ENCODE data around the gene RAB1A. TPM values are rescaled to one million over a fixed set of nuclear protein-coding genes. Genes with fewer than 3 reads are reported as not detected.
"Not testable (repeated sequence)": the region's sequence is repeated elsewhere in the genome, so short reads cannot be mapped to it uniquely, and the experiment has no call there.

The RAB1A gene
- total RNA-seq, 1 experiment from 2014 or later, result 89.7 TPM

DNA sequence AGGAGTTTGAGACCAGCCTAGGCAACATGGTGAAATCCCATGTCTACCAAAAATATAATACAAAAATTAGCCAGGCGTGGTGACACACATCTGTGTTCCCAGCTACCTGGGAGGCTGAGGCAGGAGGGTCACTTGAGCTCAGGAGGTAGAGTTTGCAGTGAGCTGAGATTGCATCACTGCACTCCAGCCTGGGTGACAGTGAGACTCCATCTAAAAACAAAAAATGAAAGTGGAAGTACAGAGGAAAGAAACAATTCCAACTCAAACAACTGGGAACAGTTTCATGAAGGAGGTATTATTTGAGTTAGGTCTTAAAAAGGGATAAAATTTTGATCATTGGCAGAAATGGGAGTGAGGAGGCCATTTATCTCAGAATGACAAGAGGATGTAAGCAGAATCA lies 6.3 kb upstream of the RAB1A start:
- no peak for DNase-seq (ENCODE audit: low read depth)

GRCh38 chr2:65134158-65134557 lies 4.3 kb upstream of the RAB1A start:
- DNase-seq (ENCODE audit: low read depth), result no peak

DNA sequence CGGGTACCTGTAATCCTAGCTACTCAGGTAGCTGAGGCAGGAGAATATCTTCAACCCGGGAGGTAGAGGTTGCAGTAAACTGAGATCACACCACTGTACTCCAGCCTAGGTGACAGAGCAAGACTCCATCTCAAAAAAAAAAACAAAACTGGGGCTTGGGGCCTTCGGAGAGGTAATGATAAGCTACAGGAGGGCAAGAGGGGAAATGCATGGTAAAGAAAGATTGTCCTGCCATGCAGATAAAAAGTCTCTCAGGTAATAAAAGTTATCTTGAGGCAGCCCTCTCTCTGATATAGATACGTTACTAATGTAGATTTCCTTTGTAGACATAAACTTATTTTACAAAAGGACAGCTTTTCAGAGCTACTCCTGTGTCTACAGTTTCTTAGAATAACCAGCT lies 3.7 kb upstream of the RAB1A start:
- no peak for DNase-seq (ENCODE audit: low read depth)

DNA sequence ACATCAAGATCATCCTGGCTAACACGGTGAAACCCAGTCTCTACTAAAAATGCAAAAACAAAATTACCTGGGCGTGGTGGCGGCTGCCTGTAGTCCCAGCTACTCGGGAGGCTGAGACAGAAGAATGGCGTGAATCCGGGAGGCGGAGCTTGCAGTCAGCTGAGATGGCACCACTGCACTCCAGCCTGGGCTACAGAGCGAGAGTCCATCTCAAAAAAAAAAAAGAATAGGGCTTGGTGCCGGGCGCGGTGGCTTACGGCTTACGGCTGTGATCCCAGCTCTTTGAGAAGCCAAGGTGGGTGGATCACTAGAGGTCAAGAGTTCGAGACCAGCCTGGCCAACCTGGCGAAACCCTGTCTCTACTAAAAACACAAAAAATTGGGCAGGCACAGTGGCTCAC lies 3.0 kb upstream of the RAB1A start:
- DNase-seq (ENCODE audit: low read depth), result not testable (repeated sequence)

DNA sequence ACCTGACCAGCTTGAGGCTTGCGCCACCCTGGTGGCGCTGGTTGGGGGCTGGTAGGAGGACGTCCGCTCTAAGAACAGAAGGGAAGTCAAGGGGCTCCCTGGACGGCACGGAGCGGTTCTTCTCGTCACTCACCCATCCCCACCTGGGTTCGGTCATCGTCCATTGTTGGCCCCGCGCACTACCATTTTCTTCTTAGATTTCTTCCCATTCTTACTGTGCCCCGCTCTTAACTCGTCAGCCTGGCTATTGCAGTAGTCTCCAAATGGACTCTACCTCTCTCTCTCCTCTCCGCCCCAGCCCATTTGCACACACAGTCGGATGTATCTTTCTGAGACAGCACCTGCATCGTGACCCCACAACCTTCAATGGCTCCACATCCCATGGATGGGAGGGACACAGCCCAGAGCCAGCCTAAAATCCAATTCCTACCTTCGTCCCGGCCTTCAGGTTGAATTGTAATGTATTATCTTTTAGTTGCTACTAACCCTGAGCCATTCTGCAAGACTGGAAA lies 814 bp upstream of the RAB1A start:
- no peak for DNase-seq (ENCODE audit: low read depth)

DNA sequence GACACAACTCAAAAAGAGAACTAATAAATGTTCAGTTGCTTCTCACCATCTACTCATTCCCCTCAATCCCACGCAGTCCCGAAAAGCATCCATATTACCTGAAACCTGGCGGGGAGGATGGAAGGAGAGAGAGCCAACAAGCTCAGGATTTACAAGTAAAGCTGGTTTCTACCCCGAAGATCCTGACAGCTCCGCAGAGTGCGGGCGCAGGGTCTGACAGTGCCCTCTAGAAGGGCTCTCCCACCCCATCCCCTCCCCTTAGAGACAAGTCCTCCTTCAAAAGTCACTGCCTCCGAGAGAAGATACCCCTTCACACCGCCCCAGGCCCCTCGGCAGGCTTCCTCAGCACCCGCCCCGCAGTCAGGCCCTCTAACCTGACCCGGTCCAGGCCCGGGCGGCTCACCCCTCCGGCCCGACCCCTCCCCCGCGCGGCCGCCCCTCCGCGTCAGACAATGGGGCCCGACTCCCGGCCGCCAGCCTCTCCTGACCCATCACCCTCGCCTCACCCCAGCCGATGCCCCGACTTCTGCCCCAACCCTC lies 550 bp downstream of the RAB1A start:
- no peak for DNase-seq (ENCODE audit: low read depth)

DNA sequence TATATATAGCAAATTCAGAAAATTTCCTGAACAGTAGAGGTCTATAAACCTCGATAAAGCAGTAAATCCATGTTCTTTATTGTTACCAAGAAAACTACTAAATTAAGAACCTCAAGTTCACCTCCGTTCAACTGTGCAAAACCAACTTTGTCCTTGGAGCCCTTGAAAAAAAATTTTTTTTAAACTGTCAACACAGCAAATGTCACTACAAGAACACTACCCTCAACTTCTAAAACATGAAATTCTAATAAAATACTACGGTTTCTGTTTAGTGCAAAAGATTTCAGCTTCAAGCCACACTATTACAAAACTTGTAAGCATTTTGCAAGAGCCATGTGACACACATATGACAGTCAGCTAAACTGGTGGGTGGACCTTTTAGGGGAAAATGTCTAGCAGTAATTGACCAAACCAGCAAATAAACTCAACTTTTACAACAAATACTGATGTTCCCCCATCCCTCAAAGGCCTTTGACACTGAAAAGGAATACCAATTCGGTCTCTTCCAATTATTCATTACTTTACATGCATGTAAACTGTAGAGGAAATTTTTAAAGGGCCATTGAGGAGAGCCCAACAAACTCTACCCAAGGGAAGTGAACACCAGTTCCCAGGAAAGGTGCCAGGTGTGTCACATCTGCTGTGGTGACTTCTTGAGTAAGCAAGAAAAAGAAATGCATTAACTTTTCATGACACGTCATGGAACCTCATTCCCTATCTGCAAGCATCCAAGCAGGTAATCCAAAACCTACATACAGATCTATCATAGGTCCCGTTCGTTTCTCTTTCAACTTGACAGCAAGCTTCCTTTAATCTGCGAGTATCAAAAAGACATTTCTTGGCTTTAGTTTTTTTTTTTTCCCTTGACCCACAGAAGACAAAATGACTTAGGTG lies 1.4 kb downstream of the RAB1A start:
- DNase-seq (ENCODE audit: low read depth), result peak; percentile 24

DNA sequence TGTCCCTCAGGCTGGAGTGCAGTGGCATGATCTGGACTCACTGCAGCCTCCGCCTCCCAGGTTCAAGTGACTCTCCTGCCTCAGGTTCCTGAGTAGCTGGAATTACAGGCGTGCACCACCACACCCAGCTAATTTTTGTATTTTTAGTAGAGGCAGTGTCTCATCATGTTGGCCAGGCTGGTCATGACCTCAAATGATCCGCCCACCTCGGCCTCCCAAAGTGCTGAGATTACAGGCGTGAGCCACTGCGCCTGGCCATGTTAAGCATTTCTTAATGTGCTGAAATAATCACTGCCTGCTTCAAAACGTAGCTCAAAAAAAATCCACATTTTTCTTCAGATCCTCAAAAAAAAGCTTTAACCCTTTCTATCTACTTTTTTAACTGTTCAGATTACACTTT lies 4.4 kb downstream of the RAB1A start:
- peak; percentile 27 for DNase-seq (ENCODE audit: low read depth)

GRCh38 chr2:65122313-65122712 lies 7.6 kb downstream of the RAB1A start:
- no peak for DNase-seq (ENCODE audit: low read depth)

- no peak for DNase-seq (ENCODE audit: low read depth)
Observed at GRCh38 chr2:65120990-65121693, 8.8 kb downstream of the RAB1A start.

GRCh38 chr2:65116645-65117044 lies 13.3 kb downstream of the RAB1A start:
- DNase-seq (ENCODE audit: low read depth), result no peak

GRCh38 chr2:65114921-65115320 lies 15.0 kb downstream of the RAB1A start:
- DNase-seq (ENCODE audit: low read depth), result no peak

GRCh38 chr2:65113816-65114215 lies 16.1 kb downstream of the RAB1A start:
- no peak for DNase-seq (ENCODE audit: low read depth)

- DNase-seq (ENCODE audit: low read depth), result no peak
Observed at GRCh38 chr2:65113229-65113628, 16.7 kb downstream of the RAB1A start.

DNA sequence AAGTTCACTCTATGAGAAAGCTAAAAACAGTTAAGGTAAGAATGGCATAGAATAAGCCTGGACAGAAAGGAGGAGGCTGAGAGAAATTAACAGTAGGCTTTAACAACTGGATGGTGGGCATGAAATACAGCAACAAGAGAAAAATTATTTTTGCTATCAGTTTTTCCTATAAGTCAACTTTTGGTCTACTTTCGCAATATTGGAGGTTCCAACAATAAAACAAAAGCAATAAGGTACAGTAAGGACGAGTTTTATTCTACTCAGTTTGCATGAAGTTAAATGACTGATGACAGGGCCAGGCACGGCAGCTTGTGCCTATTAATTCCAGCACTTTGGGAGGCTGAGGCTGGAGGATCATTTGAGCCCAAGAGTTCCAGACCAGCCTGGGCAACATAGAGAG lies 17.3 kb downstream of the RAB1A start:
- no peak for DNase-seq (ENCODE audit: low read depth)

- no peak for DNase-seq (ENCODE audit: low read depth)
Observed at GRCh38 chr2:65108780-65109179, 21.1 kb downstream of the RAB1A start.

DNA sequence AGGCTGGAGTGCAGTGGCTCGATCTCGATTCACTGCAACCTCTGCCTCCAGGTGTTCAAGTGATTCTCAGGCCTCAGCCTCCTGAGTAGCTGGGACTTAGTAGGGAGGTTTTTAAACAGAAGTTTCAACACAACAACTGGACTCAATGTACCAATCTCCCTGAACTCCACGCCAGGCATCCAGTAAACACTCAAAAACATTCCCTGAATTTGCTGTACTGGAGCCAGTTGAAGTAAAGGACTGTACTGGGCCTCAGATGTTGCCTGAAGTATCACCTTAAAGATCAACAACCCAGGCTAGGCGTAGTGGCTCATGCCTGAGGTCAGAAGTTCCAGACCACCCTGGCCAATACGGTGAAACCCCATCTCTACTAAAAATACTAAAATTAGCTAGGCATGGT lies 22.4 kb downstream of the RAB1A start:
- DNase-seq (ENCODE audit: low read depth), result no peak

GRCh38 chr2:65103013-65103715 lies 26.7 kb downstream of the RAB1A start:
- peak; percentile 51 for DNase-seq (ENCODE audit: low read depth)

- DNase-seq (ENCODE audit: low read depth), result no peak
Observed at GRCh38 chr2:65101071-65101470, 28.8 kb downstream of the RAB1A start.

GRCh38 chr2:65098741-65099140 lies 31.2 kb downstream of the RAB1A start:
- DNase-seq (ENCODE audit: low read depth), result no peak

DNA sequence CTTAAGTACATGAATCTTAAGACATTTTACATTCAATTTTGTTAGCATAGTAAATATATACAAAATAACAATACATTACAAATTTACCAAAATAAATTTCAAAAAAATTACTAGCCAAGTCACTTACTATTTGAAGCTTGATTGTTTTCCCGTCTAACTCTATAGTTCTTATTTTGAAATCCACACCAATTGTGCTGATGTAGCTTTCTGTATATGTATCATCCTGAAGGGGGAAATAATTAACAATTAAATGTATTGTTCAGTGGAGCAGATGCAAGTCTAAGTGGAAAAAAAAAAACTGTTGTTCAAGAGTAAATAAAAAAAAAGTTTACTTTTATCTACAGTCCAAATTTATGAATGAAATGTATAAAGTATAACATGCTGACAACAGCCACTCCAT lies 32.1 kb downstream of the RAB1A start:
- no peak for DNase-seq (ENCODE audit: low read depth)

GRCh38 chr2:65096948-65097347 lies 33.0 kb downstream of the RAB1A start:
- no peak for DNase-seq (ENCODE audit: low read depth)
